Measurements from ENCODE around the gene PFN4. TPM values are rescaled to one million over a fixed set of nuclear protein-coding genes. Genes with fewer than 3 reads are reported as not detected.
"Not testable (repeated sequence)": the region's sequence is repeated elsewhere in the genome, so short reads cannot be mapped to it uniquely, and the experiment has no call there.

Gene PFN4
- not detected for total RNA-seq

- peak; percentile 93 for DNase-seq
Measured at GRCh38 chr2:24123195-24123921, at the start of gene PFN4, which contains the start of gene FAM228B. TSS of gene PFN4 (minus strand) at chr2:24123334. CDS start at chr2:24122535, 799 bp downstream. TSS of gene FAM228B (plus strand) at chr2:24123469. CDS start at chr2:24124362, 893 bp downstream.

- DNase-seq = no peak
Measured at GRCh38 chr2:24169023-24169422, 45.9 kb upstream of the PFN4 start.

GRCh38 chr2:24164416-24164973 is 41.4 kb upstream of the PFN4 start:
- no peak for DNase-seq

- DNase-seq = no peak
Measured at GRCh38 chr2:24163601-24164000, 40.5 kb upstream of the PFN4 start.

- no peak for DNase-seq
Measured at GRCh38 chr2:24163186-24163585, 40.1 kb upstream of the PFN4 start.

GRCh38 chr2:24162494-24162893 is 39.4 kb upstream of the PFN4 start:
- no peak for DNase-seq

GRCh38 chr2:24160761-24161160 is 37.6 kb upstream of the PFN4 start:
- no peak for DNase-seq

GRCh38 chr2:24159708-24160107 is 36.6 kb upstream of the PFN4 start:
- no peak for DNase-seq

- DNase-seq = no peak
Measured at GRCh38 chr2:24158131-24158530, 35.0 kb upstream of the PFN4 start.

GRCh38 chr2:24153478-24153877 is 30.3 kb upstream of the PFN4 start:
- DNase-seq = no peak

GRCh38 chr2:24152413-24153197 is 29.5 kb upstream of the PFN4 start:
- no peak for DNase-seq

- no peak for DNase-seq
Measured at GRCh38 chr2:24147364-24147763, 24.2 kb upstream of the PFN4 start.

GRCh38 chr2:24140305-24140704 is 17.2 kb upstream of the PFN4 start:
- not testable (repeated sequence) for DNase-seq

- no peak for DNase-seq
Measured at GRCh38 chr2:24132543-24132942, 9.4 kb upstream of the PFN4 start.

GRCh38 chr2:24125956-24126355 is 2.8 kb upstream of the PFN4 start:
- peak; percentile 51 for DNase-seq

- peak; percentile 83 for DNase-seq
Measured at GRCh38 chr2:24123922-24124580, 917 bp upstream of the PFN4 start.

GRCh38 chr2:24122366-24123194 is 554 bp downstream of the PFN4 start:
- peak; percentile 27 for DNase-seq

- peak; percentile 70 for DNase-seq
Measured at GRCh38 chr2:24121469-24121868, 1.7 kb downstream of the PFN4 start.

- DNase-seq = peak; percentile 46
Measured at GRCh38 chr2:24121066-24121465, 2.1 kb downstream of the PFN4 start.

- no peak for DNase-seq
Measured at GRCh38 chr2:24117902-24118301, 5.2 kb downstream of the PFN4 start.

- DNase-seq = no peak
Measured at GRCh38 chr2:24115057-24115456, 8.1 kb downstream of the PFN4 start.

- no peak for DNase-seq
Measured at GRCh38 chr2:24111407-24111901, 11.7 kb downstream of the PFN4 start.

Data from tongue (tissue), 2 donors.